Frontal cortex (tissue), 4 donors: Measurements from ENCODE around the gene MTHFD2. TPM values are rescaled to one million over a fixed set of nuclear protein-coding genes. Genes with fewer than 3 reads are reported as not detected.
"Not testable (repeated sequence)": the region's sequence is repeated elsewhere in the genome, so short reads cannot be mapped to it uniquely, and the experiment has no call there.

Source experiments
- DNase-seq, 2 donors: peaks; one replicate each; pipeline ENCODE4 v3.0.0; 2012; ENCODE audit warnings: low spot score in 2 of 2
- FAIRE-seq: peaks from 2 replicates; lab custom pipeline; 2012; peaks lifted over from hg19 to GRCh38; lab: Jason Lieb, UNC
- total RNA-seq: library from RNA; depleted of rRNA; stranded (reverse); fragments of >200 nt; gene quantifications from one replicate; pipeline ENCODE4 v1.2.3, GENCODE V29; 2014
- donor health status: control.
- donor health status: control.
- donor health status: control.

Gene MTHFD2
- total RNA-seq, 1 donor from 2014 or later: 28.1 TPM

- no peak for FAIRE-seq
These were observed 25.7 kb downstream of the MTHFD2 start for GRCh38 chr2:74223941-74224770.

GRCh38 chr2:74225698-74226459 is 27.5 kb downstream of the MTHFD2 start:
- DNase-seq: no peak
- FAIRE-seq: no peak

More at GRCh38 chr2:74223941-74224770, 25.7 kb downstream of the MTHFD2 start:
- DNase-seq: no peak

GRCh38 chr2:74226648-74227213 is 28.3 kb downstream of the MTHFD2 start:
- FAIRE-seq (no peak), DNase-seq (no peak)

GRCh38 chr2:74227646-74228045 is 29.2 kb downstream of the MTHFD2 start:
- FAIRE-seq (no peak), DNase-seq (no peak)

GRCh38 chr2:74228772-74229171 is 30.4 kb downstream of the MTHFD2 start:
- DNase-seq: no peak
- FAIRE-seq: no peak

GRCh38 chr2:74229865-74230264 is 31.4 kb downstream of the MTHFD2 start:
- DNase-seq, FAIRE-seq: not testable (repeated sequence)

- DNase-seq (no peak), FAIRE-seq (no peak)
These were observed 34.0 kb downstream of the MTHFD2 start for GRCh38 chr2:74232426-74232825.

- DNase-seq (no peak), FAIRE-seq (no peak)
These were observed 35.2 kb downstream of the MTHFD2 start for GRCh38 chr2:74233648-74234047.

- DNase-seq: no peak
- FAIRE-seq: no peak
These were observed 36.6 kb downstream of the MTHFD2 start for GRCh38 chr2:74235041-74235440.

- no peak for FAIRE-seq
These were observed 40.5 kb downstream of the MTHFD2 start for GRCh38 chr2:74238879-74239278.

GRCh38 chr2:74239346-74239745 is 40.9 kb downstream of the MTHFD2 start:
- FAIRE-seq (no peak), DNase-seq (no peak)

More at GRCh38 chr2:74238879-74239278, 40.5 kb downstream of the MTHFD2 start:
- no peak for DNase-seq

- DNase-seq (no peak), FAIRE-seq (no peak)
These were observed 44.1 kb downstream of the MTHFD2 start for GRCh38 chr2:74242354-74243071.

GRCh38 chr2:74244286-74244685 is 45.9 kb downstream of the MTHFD2 start:
- no peak for FAIRE-seq

GRCh38 chr2:74246496-74247195 is 48.2 kb downstream of the MTHFD2 start:
- DNase-seq (no peak), FAIRE-seq (no peak)

More at GRCh38 chr2:74244286-74244685, 45.9 kb downstream of the MTHFD2 start:
- DNase-seq: no peak

- DNase-seq (no peak), FAIRE-seq (no peak)
These were observed 51.1 kb downstream of the MTHFD2 start for GRCh38 chr2:74249406-74250122.

GRCh38 chr2:74250189-74250631 is 51.8 kb downstream of the MTHFD2 start:
- DNase-seq (peak; percentile 59 to 71), FAIRE-seq (no peak)

GRCh38 chr2:74252036-74252435 is 53.6 kb downstream of the MTHFD2 start:
- FAIRE-seq: no peak
- no peak for DNase-seq

- no peak for DNase-seq
- no peak for FAIRE-seq
These were observed 54.4 kb downstream of the MTHFD2 start for GRCh38 chr2:74252862-74253261.
